GM18520 (cell line): ENCODE measurements around the gene POLR3A.

Experiments used
- ATAC-seq: cut with Tn5 transposase; IDR thresholded peaks from one replicate; pipeline ENCODE4 v1.9.1; 2021; ENCODE audit not compliant: unreplicated experiment

POLR3A gene

GRCh38 chr10:77959887-77960455 lies 69.3 kb downstream of the POLR3A start:
- no peak for ATAC-seq

DNA sequence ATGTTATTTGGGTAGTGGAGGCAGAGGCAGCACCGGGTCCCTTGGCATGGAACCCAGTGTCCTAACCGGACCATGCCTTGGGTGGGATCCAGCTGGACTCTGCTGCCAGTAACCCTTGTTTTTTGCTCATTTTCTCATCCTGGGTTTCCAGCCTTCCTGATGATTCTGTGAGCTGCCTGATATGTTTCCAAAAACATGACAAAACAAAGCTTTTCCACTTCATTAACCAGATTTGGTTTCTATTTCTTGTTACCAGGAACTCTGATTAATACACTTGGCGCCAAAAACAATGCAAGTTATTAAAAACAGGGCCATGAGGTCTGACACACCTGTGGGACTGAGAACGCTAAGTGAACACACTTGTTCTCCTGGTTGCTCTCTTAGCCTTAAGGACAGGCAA lies 69.9 kb downstream of the POLR3A start:
- no peak for ATAC-seq

DNA sequence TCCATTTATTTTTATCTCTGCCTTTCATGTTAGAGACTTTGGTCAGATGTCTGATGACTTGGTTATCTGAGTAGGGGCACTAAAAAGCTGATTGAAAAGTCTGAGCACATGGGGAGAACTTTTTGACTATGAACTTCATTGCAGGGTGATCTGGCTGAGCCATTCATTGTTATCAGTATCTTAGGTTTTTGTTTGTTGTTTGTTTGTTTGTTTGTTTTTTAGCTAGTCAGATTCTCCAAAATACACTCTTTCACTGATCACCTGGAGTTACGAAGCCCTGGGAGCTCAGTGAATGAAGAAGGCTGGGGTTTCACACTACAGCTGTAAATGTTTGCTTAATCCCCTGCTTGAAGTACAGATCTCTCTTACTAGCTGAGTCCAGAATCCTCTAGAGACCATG lies 74.2 kb downstream of the POLR3A start:
- ATAC-seq: no peak

DNA sequence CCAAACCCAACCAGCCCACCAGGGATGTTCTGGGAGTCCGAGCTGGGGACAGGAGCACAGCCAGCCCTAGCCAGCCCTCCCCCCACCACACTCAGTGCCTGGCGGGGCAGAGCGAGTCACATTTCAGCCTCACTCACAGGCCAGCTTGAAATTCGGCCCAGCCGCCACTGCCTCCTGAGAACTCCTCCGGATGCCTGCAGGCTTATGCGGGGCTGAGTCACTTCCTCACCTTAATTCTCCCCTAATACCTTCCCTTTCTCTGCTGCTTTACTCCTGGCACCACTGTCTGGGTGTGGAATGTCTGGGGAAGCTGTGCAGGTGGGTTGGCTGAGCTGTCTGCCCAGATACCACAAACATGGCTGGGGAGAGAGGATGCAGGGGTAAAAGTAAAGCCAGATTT lies 80.1 kb downstream of the POLR3A start:
- ATAC-seq: no peak

DNA sequence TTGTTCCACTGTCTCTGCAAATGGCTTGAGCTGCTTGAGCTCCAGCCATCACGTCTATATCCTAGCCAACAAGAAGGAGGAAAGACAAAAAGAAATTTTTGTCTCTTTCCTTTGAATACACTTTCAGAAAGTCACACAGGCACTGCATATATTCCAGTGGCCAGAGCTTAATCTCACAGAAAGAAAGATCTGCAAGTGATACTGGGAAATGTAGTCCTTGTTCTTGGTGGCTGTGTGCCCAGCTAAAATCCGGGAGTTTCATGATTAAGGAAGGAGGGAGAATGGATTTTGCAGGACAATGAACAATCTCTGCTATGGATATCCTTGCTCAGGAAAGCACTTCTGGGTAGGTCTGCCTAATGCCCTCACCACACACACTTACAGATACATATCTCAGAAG lies 83.2 kb downstream of the POLR3A start:
- no peak for ATAC-seq

DNA sequence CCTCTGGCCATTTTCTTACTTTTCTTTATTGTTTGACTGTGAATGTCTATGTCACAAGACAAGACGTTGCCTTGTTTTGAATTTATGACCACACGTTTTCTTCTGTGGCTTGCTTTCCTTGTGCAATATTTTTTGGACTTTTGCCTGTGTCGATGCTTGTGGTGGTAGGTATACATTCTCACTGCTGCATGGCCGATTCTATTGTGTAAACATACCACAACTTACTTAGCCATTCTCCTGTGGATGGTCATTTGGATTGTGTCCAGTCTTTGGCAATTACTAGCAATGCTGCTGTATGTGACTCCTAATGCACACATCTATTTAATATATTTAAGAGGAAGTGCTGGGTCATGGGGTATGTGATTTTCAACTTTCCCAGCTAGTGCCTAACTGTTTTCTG lies 84.8 kb downstream of the POLR3A start:
- ATAC-seq: no peak

GRCh38 chr10:77943121-77943901 lies 86.0 kb downstream of the POLR3A start:
- no peak for ATAC-seq

- no peak for ATAC-seq
Measured at GRCh38 chr10:77941790-77942189, 87.5 kb downstream of the POLR3A start.

DNA sequence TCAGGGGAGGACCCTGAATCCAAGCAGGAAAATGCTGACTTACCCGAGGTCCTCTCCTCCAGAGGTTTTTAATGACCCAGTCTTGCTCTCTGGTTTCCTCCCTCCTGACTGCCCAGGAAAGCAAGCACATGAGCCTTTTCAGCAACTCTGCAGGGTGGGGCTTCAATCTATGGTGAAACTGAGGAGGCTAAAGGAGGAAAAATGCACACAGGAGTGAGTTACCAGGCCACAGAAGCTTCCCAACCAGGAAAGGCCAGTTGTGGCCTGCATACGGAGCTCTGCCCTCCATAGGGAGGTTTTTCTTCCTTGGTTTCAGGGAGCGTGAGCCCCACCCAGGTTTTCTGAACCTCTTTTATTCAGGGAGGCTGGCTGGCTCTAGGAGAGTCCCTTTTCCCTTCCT lies 88.7 kb downstream of the POLR3A start:
- ATAC-seq: no peak

DNA sequence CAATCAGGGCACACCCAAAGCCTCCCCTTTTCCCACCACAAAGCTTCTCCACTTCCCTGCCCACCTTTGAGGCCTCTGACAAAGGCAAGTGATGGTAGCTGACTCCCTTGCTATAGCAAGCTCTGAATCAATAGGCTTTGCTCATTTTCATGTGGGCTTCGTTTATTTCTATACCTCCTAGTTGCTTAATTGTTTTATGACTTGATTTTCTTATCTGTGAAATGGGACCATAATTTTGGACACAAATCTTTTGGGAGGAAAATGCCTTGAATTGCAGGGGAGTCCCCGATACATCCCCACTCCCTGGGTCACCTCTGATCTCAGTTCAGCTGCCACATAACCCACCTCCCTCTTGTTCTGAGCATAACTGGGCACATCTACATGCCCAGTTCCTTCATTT lies 89.1 kb downstream of the POLR3A start:
- ATAC-seq: no peak

DNA sequence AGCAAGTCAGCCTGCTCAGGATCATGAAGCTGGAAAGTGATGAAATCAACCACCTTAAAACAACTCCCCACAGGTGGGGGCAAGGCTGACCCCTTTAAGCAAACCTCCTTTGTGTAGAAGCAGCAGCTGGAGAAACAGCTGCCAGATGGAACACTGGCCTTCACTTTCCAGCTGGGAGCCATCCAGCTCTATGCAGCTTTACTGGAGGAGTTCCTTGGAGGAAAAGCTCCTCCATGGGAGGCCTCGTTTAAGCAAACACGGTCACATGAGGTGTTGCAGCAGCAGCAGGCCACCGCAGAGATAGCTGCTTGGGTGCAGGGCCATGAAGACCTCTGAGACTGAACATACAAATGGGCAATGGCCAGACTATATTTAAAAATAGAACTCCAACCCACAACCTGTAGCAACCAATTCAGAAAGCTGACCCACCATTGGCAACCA lies 89.7 kb downstream of the POLR3A start:
- ATAC-seq: no peak

- ATAC-seq: no peak
Measured at GRCh38 chr10:77936697-77937567, 92.4 kb downstream of the POLR3A start.

- ATAC-seq: no peak
Measured at GRCh38 chr10:77932016-77932715, 97.1 kb downstream of the POLR3A start.

- no peak for ATAC-seq
Measured at GRCh38 chr10:77927402-77928246, 101.7 kb downstream of the POLR3A start.

- no peak for ATAC-seq
Measured at GRCh38 chr10:77926566-77927401, 102.5 kb downstream of the POLR3A start, which contains the start of gene DLG5. Gene DLG5 (minus strand): TSS chr10:77926755. CDS start chr10:77926520, 235 bp downstream.

- ATAC-seq: no peak
Measured at GRCh38 chr10:77925795-77926565, 103.3 kb downstream of the POLR3A start.

- no peak for ATAC-seq
Measured at GRCh38 chr10:77925410-77925794, 103.9 kb downstream of the POLR3A start.

DNA sequence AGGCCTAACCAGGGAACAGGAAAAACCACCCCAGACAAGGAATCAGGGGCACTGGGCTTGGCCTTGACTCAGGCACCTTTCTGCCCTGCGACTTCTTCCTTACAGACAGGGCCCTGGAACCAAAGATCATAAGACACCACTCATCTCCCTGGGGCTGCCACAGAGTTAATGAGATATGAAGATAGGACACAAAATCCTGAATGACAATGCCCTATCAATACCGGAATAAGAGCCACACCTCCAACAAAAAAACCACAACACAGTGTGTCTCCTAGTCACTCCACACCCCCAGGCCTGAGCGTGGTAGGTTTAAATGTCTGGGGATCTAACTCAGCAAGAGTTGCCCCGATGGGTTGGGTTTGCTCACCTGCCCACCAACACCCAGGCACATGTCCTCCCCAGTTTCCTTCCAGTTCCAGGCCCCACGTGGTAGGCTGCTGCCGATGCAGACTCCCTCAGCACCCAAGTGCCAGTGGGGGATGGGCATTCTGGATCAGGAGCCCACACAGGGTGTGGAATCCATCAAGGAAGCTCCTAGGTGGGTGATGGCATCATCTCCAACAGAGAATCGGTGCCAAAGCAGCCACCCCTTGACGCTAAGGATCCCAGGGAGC lies 106.6 kb downstream of the POLR3A start:
- no peak for ATAC-seq
